GM18499 (cell line): Measurements from ENCODE around the gene TINAG.

Experiments
- ATAC-seq: cut with Tn5 transposase; IDR thresholded peaks from one replicate; pipeline ENCODE4 v1.9.1; 2021; ENCODE audit warnings: moderate number of reproducible peaks; ENCODE audit not compliant: insufficient read depth, unreplicated experiment

The TINAG gene

DNA sequence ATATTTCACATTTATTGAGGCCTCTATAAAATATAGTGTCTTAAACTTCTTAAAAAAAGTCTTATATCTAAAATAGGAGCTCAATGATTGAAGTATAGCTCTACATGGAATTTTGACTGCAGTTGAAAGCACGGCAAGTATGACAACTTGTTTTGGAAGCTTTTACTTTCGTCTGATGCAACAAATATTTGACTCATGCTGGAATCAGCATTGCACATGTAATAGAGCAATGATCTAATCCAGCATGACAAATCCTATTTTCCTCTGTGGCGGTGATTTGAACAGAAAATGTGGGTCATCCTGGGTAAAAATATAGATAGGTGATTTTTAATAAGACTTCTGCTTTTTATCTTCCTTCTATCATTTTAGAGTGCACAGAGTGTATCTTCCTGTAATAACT is 111.6 kb downstream of the TINAG start:
- ATAC-seq: no peak

DNA sequence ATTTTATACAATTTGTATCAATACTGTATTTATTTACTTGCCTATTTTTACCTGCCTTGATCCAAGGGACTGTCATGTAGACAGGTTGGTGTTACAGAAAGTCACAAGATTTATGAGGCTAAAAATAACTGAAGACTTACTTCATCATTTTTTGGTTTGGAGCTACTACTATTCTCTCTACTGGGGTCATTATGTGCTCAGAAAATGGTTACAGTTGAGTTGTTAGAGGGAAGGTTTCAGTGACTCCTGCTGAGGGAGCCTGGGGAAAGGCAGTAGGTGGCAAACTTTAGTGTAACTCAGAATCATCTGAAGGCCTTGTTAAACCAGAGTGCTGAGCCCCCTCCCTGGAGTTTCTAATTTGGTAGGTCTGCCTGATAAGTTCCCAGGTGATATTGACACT is 118.8 kb downstream of the TINAG start:
- no peak for ATAC-seq

DNA sequence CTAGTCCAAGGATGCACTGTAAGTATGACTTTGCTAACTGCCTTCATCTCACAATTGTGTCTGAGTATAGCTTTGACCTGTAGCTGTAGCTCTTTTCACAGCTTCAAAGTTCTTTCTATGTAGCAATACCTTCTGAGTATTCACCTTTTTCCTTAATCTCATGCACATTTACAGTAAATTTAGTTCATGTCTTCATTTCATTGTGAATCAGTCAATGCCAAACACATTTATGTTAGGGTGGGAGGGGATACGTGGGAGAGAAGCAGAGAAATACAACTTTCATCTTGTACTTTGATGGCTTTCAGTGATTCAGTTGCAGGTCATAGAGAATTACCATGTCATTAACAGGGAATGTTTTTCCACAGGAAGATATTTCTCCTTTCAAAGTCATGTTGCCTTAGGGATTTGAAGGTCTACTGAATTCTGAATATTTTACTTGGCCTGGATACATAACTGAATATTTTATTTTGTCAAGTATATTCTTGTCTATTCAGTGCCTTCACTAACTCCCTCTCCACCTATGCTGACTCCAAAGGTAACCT is 119.2 kb downstream of the TINAG start:
- ATAC-seq: no peak

DNA sequence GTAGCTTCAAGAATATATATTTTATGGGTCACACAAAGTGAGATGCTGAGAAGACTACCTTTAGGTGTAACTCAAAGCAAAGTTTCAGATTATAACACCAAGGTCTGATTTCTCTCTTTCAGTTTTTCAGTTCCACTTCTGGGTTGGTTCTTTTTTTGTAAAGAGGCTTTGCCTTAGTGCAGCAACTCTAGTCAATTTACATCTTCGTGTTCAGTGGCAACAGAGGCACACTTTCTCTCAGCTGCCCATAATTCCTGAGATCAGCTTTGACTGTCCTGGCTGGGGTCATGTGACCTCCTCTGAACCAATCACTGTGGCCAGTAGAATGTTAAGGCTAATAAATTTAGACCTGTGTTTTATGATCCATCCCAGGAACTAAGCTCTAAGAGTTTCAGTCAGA is 120.2 kb downstream of the TINAG start:
- peak; percentile 60 for ATAC-seq

DNA sequence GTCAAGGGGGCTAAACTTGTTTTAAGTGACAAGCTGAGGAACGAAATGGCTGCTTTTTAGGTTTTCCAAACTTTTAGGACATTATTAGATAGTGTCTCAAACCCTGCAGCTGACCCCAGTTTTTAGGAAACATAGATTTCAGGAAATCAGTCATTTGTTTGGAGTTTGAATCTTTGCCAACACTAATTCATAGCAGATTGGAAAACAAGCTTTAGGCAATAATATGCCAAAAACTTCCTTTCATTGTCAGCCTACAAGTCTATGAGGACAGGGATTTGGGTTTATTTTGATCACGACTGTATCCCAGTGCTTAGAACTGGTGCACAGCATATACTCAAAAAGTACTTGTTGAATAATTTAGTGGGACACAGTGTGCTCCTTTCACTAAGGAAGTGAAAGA is 123.2 kb downstream of the TINAG start:
- no peak for ATAC-seq
